K562 (cell line): Measurements from ENCODE around the gene CREB3L1. TPM values are rescaled to one million over a fixed set of nuclear protein-coding genes. Genes with fewer than 3 reads are reported as not detected.

Experiments used
- CBX5 ChIP-seq: IDR thresholded peaks from 2 replicates; pipeline ENCODE4 v1.6.1; 2014; ENCODE audit warnings: low read depth, borderline replicate concordance
- E2F4 ChIP-seq: sonication (generic); formaldehyde crosslinking; IDR thresholded peaks from 2 replicates; pipeline ENCODE4 v1.8.0; 2022; ENCODE audit warnings: mild to moderate bottlenecking, low read depth, missing genetic modification reagents
- ETV6 ChIP-seq, 3 experiments: fragments of 150-350 bp in 1 of 3; sonication (generic) in 1 of 3; formaldehyde crosslinking in 1 of 3; IDR thresholded peaks; 2 replicates each; pipeline versions ENCODE4 v1.6.1 to v1.8.0; 2014 to 2022; ENCODE audit warnings: borderline replicate concordance in 2 of 3, low read depth in 2 of 3, antibody characterized with exemption in 1 of 3, low read length in 1 of 3, mild to moderate bottlenecking in 1 of 3, missing genetic modification reagents in 1 of 3
- FOXJ2 ChIP-seq: fragments of 200-800 bp; sonication (Bioruptor generic); IDR thresholded peaks from 2 replicates; pipeline ENCODE4 v1.6.1; 2016; ENCODE audit warnings: missing genetic modification characterization, missing compliant biosample characterization
- HDAC3 ChIP-seq: fragments of 450-650 bp; IDR thresholded peaks from 2 replicates; pipeline ENCODE4 v1.6.1; 2018; ENCODE audit warnings: borderline replicate concordance, mild to moderate bottlenecking, moderate library complexity; ENCODE audit not compliant: partially characterized antibody
- HMG20B ChIP-seq: fragments of 250-450 bp; sonication (Bioruptor Pico); IDR thresholded peaks from 2 replicates; pipeline ENCODE4 v1.5.0; 2021; ENCODE audit warnings: mild to moderate bottlenecking
- KAT2B ChIP-seq: IDR thresholded peaks from one replicate; pipeline ENCODE4 v1.6.1; 2012; ENCODE audit warnings: low read depth, mild to moderate bottlenecking, control low read depth, inconsistent platforms, low read length, moderate library complexity
- MAFF ChIP-seq: IDR thresholded peaks from 2 replicates; pipeline ENCODE4 v1.6.1; 2012; ENCODE audit warnings: low read length, improper control_type of control experiment
- MAX ChIP-seq: sonication (generic); formaldehyde crosslinking; IDR thresholded peaks from 2 replicates; pipeline ENCODE4 v1.9.0; 2022; ENCODE audit warnings: mild to moderate bottlenecking, missing genetic modification reagents
- NBN ChIP-seq: fragments of 450-650 bp; IDR thresholded peaks from 2 replicates; pipeline ENCODE4 v1.6.1; 2016; ENCODE audit warnings: low read depth, mild to moderate bottlenecking
- POLR2AphosphoS2 ChIP-seq: IDR thresholded peaks from 2 replicates; pipeline ENCODE4 v1.6.1; 2012; ENCODE audit warnings: low read length, improper control_type of control experiment
- RCOR1 ChIP-seq, 2 experiments: IDR thresholded peaks; 2 replicates each; pipeline ENCODE4 v1.6.1; 2012; ENCODE audit warnings: low read depth in 2 of 2, low read length in 2 of 2, borderline replicate concordance in 1 of 2, improper control_type of control experiment in 1 of 2
- ZC3H11A ChIP-seq: IDR thresholded peaks from 2 replicates; pipeline ENCODE4 v1.6.1; 2012; ENCODE audit warnings: low read depth, low read length, improper control_type of control experiment
- ZNF407 ChIP-seq: fragments of 450-650 bp; IDR thresholded peaks from 2 replicates; pipeline ENCODE4 v1.6.1; 2016; ENCODE audit warnings: low read depth
- ZNF512 ChIP-seq: IDR thresholded peaks from 2 replicates; pipeline ENCODE4 v1.6.1; 2016; ENCODE audit warnings: missing genetic modification characterization, missing compliant biosample characterization
- polyA plus RNA-seq, 8 experiments: library from polyadenylated mRNA; depleted of rRNA in 4 of 8; stranded (reverse) in 5 of 8; unstranded in 3 of 8; fragments of >200 nt; fragmentation: Nextera tagmentation in 2 of 8; fragmentation: Illumina TruSeq in 1 of 8; extraction: Ambion mirVana in 2 of 8; extraction: Trizol in 1 of 8; gene quantifications; 2 replicates each; pipeline versions ENCODE4 v1.2.1 to v1.2.3, GENCODE V29; 2011 to 2014; ENCODE audit warnings: inconsistent platforms in 1 of 8, missing spikeins in 1 of 8
- total RNA-seq, 7 experiments: library from RNA; depleted of rRNA in 6 of 7; stranded (reverse); fragments of >200 nt in 6 of 7; fragmentation: Illumina TruSeq in 2 of 7; extraction: Trizol in 2 of 7; gene quantifications; 2 replicates each; pipeline versions ENCODE4 v1.2.1 to v1.2.3, GENCODE V29; 2011 to 2021; ENCODE audit warnings: low replicate concordance in 1 of 7

CREB3L1 gene
- total and polyA plus RNA-seq, 9 of the 15 experiments (the other 6 are each of a cell fraction or from before 2014, with no cell fraction given) = 1.2 to 27.6 (median 3.7) TPM

GRCh38 chr11:46296528-46297448, 19.3 kb downstream of the CREB3L1 start (continued):
- TF ChIP-seq ZNF407 (no peak), NBN (peak; percentile 76; the same call in 1 of the 2 replicates), HMG20B (CRISPR knock-in tag) (no peak), HDAC3 (no peak), E2F4 (CRISPR knock-in tag) (no peak), ETV6 (IDR thresholded peaks at IDR 0.05; ENCODE audit: borderline replicate concordance in 1 of 2, low read depth in 2 of 2, low read length in 1 of 2) (no peak), ETV6 (CRISPR knock-in tag; IDR thresholded peaks at IDR 0.05; ENCODE audit: borderline replicate concordance) (no peak), CBX5 (no peak), ZC3H11A (no peak), ZNF512 (tag) (no peak), RCOR1 (IDR thresholded peaks at IDR 0.05; ENCODE audit: borderline replicate concordance in 1 of 2, low read depth in 2 of 2, low read length in 2 of 2) (peak; percentile 24 to 95; a peak in 3 of 4 replicates), POLR2AphosphoS2 (no peak), FOXJ2 (tag) (no peak), MAFF (no peak), KAT2B (no peak), MAX (CRISPR knock-in tag) (no peak)
